Epithelial cell of prostate (primary cell): ENCODE measurements around the gene DBH.

Experiments used
- DNase-seq: peaks from one replicate; pipeline ENCODE4 v3.0.0-alpha.2; 2011; ENCODE audit warnings: low read depth, low spot score
- H3K27ac ChIP-seq: fragments of 450-650 bp; 2 replicates; pipeline ENCODE4 v1.5.1; 2017; ENCODE audit warnings: mild to moderate bottlenecking

The DBH gene

DNA sequence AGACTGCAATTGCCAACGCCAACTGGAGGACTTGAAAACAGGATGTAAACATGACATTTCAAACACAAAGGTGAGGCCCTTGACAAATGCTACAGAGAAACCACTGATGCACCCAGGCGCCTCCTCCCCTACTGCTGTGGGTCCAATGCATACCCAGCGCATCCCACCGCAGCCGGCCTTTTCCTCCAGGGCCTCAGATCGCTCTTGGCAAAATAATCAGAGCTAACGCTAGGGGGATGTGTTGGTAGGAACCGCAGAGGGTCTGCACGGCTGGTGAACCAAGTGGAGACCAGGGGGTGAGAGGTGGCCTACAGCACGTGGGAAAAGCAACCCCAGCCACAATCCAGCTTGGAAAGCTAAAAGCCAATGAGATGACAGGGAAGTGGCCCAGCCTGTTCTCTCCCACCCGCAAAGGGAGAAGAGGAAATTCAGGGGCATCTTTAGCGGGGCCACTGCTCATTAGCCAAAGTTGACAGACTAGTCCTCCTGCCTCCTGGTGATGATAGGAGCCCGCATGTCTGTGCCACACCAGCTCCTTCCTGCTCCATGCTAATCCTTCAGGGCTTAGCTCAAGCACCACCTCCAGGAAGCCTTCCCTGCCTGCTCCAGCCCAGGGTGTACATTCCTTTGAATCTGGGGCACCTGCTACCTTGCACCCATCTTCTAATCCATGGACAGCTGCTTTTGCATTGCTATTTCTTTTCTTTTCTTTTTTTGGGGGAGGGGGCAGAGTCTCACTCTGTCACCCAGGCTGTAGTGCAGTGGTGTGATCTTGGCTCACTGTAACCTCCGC lies 32.8 kb upstream of the DBH start:
- no peak overlapping the region for H3K27ac ChIP-seq
- no peak for DNase-seq

DNA sequence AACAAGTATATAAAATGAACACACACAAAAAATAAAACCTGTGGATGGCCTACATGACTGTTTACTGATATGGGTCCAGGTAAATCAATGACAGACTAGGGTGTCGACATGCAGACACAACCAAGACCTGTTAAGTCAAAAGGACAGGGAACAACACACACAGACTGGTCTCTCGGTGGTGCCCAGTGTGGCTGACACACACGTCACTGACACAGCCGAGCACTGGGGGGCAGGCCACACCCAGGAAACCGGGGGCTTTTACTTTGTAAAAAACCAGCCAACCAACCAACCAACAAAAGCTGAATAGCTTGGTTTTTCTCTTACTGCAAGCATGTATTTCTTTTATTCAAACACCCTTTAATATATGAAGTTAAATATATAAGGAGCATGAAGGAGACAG lies 31.9 kb upstream of the DBH start:
- no peak overlapping the region for H3K27ac ChIP-seq
- DNase-seq = no peak

DNA sequence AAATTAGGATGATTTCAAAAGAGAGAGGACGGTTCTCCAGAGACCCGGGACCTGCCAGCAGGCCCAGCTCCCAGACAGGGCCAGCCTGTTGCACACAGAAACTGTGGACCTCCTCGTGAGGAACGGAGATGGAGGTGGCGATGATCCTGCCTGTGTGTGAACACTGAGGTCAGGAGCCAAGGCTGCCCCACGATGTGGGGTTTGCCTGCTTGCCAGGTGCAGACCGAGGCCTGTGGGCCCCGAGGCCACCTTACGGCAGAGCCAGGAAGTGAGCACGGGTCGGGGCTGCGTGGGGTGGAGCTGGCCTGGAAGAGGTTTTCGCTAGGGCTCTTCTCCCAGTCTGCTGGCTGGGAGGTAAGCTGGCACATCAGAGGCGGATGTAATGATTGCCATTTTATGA lies 31.3 kb upstream of the DBH start:
- no peak overlapping the region for H3K27ac ChIP-seq
- no peak for DNase-seq

DNA sequence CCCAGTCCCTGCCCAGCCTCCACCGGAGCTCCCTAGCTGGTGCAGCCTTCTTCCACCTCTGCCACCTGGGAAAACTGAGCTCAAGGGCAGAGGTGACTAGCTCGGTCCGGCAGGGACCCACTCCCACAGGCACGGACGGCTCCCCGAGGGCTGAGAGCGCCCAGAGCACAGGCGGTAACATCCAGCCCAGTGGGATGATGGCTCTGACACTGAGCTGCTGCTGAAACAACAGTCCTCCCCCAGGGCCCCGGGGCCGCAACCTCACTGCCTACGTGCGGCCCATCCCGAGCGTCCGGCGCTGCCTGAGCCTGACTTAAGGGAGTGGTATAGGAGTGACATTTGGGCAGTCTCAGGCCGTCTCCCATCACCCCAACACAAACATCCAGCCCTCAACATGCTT lies 30.7 kb upstream of the DBH start:
- H3K27ac ChIP-seq = no peak overlapping the region

DNA sequence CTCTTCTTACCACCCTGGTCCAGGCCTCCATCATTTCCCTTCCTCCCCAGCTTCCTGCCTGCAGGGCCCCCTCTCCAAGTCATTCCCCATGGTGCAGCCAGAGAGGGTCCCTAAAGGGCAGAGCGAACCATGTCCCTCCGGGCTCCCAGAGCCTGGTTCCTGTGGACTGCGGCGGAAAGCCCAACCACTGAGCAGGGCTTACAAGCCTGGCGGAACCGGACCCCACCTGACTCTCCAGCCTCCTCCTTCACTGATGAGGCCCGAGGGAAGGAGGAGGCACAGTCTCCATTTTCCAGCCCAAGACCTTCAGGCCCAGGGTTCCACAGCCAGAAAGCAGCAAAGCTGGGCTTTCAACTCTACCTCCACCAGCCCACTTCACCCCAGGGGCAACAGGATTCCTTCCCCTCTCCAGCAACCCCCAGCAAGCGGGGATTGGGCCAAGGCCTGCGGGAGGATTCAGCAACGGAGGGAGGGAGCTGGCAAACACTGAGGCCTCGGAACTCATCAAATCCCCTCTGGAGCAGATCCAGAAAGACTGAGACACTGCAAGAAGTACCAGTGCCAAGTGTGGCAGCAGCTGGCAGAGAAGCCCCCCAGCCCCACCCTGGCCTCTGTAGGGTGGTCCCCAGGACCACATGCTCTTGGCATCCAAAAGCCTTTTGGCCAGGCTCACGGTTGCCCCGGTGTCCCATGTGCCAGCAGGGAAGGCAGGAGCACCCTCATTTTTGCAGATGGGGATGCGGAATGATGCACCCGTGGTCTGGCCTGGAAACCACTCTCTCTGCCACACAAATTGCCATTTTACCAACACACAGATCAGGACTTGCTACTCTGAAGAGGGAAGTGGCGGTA lies 30.1 kb upstream of the DBH start:
- DNase-seq = no peak
- no peak overlapping the region for H3K27ac ChIP-seq

More for the DNA sequence above, 30.7 kb upstream of the DBH start:
- DNase-seq = no peak

DNA sequence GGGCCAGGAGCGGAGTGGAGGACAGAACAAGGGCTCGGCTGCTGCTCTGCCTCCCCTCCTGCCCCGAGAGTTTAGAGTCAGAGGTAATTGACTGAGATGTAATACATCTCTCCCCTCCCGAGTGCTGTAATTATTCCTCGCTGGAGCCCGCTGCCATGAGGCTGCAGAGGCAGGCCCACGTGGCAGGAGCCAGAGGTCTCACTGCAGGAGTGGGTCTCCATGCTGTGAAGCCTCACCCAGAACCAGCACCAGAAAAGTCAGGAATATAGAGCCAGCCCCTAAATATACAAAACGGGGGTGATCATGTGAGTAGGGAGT lies 29.5 kb upstream of the DBH start:
- no peak overlapping the region for H3K27ac ChIP-seq
- no peak for DNase-seq

DNA sequence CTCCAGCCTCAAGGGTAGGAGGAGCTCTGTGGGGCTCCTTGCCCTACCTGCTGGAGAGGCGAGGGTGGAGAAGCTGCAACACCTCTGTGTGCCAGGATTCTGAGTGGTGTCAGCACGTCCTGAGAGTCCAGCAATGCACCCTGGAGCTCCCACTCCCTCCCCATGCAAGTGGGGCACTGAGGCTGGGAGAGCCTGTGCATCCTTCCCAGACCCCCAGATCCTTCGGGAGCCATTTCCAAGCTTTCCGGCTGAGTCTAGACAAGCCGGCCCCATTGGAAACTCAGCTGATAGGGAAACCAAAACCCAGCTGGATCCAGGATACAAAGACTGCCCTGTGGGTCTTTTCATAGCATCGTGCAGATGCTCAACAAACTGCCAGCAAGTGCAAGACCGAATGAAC lies 28.8 kb upstream of the DBH start:
- no peak overlapping the region for H3K27ac ChIP-seq
- DNase-seq = no peak

DNA sequence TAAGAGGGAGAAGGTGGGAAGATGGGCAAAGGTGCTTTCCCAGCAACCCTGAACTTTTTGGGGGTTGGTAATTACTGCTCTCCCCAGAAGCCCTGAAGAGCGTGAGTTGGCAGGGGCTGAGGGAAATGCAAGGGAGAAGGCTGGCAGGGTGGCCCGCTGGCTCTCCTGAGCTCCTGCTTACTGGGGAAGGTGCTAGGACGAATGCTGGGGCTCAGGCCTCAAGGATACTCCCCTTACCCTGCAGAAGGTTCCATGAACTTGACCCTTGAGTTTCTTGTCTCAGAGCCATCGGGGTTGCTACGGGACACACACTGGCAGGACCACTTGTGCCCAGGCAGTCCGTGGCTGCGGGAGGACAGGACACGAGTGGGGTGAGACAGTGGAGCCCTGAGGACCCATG lies 28.2 kb upstream of the DBH start:
- H3K27ac ChIP-seq = no peak overlapping the region
- DNase-seq = no peak

DNA sequence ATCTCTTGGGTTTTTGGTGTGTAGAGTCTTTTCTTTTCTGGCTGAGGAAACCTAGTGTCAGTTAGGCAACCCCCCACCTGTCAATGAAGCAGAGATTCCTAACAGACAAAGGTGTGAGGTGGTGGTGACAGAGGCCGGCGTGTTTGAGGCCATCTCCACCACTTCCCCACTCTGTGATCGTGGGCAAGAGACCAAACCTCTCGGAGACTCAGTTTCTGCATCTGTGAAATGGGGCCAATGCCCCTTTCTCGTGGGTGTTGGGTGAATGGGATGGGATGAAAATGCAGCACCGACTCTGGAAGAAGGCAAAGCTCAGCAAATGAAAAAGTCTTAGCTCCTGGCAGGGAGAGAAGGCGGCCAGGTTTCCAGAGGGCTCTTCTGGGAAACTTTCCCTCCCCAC lies 27.8 kb upstream of the DBH start:
- no peak for DNase-seq
- H3K27ac ChIP-seq = no peak overlapping the region

DNA sequence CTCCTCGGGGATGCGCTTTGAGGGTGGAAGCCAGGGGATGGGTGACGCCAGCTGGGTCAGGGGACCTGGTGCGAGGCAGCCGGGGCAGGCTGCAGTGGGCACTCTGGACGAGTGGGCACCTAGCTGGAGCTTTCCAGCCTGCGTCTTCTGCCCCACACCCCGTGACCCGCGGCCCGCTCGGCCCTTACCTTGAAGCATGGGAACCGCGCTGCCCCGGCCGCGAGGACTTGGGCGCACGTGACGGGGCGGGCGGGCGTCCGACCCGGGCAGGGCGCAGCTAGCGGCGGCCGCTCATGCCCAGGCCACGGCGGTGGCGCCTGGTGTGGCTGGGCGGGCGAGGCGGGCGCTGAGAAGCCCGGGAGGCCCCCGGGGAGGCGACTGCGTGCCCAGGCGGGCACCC lies 27.3 kb upstream of the DBH start:
- H3K27ac ChIP-seq = no peak overlapping the region
- DNase-seq = no peak

DNA sequence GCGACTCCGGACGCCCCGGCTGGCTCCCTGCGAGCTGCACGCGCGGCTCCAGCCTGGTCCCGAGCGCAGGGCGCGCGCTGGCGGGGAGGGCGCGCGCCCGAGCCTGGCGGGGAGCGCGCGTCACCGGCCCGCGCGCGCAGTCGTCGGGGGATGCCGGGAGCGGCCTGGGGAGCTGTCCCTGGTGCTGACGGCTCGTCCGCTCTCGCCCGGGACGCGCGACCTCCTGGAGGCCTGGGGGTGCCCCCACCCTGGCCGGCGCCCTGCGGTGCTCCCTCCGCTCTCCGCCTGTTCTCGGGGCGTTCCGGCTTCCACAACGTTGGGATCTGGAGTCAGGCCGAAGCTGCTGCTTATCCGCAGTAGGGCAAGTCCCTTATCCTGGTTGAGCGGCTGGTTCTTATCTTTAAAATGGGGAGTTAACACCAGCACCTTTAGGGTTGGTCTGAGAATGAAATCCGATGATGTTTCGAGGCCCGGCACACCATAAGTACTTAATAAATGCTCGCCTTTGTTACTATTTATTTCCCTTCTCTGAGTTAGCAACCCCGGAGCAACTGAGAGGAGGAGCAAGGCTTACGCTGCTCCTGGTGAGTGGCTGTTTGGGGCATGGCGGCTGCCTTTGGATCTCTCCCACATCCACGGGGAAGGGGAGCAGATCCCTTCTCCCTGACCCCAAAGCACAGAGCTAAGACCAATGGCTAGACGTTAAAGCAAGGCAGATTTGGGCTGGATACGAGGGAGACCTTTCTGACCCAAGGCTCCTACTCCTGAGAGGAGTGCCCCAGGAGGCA lies 26.7 kb upstream of the DBH start, which contains the start of gene FAM163B:
Gene FAM163B (minus strand): TSS at position 79 of the 788 bp plus-strand sequence. CDS start 29,166 bp downstream, outside the sequence.
- no peak within 1 kb of the TSS for H3K27ac ChIP-seq
- no peak for DNase-seq

DNA sequence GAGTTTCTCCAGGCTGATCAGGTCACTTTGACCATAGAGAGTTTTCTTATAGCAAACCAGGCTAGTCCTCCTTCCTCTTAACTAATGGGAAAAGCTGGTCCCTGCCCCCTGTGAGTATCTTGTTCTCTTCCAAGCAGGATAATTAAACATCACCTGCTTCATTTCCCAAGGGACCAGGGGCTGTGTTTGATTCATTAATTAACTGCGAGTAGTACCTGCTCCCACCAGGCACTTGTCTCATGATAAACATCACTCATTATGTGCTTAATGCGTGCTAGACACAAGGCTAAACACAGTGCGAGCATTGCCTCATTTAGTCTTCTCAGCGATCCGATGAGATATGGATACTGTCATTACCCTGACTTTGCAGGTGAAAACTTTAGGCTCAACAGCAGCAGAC lies 25.3 kb upstream of the DBH start:
- no peak for DNase-seq
- no peak overlapping the region for H3K27ac ChIP-seq

DNA sequence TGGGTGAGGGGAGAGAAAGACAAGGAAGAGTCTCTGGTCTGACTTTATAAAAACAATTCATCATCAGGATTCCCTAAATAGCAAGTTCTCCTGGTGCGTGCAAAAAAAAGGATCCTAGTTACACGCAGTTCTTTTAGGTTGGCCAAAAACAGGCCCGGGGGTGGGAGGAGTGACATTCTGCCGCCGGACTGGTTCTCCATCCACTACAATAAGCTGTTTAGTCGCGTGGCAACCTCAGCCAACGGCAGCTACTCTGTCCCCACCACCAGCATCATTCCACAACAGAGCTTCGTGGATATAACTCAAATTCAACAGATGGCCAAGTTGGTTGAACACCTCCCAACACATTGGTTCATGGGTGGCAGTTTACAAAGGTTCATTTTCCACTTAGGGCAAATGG lies 24.1 kb upstream of the DBH start:
- DNase-seq = no peak
- no peak overlapping the region for H3K27ac ChIP-seq

DNA sequence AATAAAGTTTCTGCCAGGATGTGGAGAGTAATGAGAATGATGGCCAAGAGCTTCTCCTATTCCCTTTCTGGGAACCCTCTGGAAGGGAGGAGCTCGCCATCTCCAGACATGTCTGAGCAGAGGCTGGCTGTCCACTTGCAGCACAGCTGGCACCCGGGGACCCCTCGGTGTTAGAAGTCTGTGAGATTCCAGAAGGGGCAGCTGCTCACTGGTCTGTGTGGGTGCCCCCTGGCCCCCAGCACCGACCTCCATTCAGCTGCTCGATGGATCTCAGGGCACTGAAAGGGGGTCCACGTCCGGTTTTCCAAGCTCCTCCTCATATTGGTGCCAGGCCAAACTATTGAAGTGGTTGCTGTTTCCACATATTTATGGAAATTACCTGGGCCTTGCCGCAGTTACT lies 23.3 kb upstream of the DBH start:
- no peak for DNase-seq
- no peak overlapping the region for H3K27ac ChIP-seq

DNA sequence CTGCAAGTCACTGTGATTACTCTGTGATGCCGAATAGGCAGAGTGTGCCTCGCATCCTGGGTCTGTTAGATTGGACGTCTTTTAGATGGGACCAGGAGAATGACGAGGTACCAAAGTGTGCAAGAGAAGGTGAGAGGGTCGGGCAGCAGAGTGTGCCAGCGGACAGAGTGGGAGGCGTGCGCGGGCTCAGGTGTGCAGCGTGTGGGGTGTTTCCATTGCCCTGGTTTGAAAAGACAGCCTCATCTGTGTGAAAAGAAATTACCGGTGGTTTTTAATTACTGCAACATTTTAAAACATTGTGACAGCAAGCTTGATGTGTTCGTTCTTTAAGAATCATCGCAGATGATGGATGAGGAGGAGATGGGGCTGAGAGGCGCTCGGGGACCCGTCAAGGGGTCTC lies 22.7 kb upstream of the DBH start:
- no peak overlapping the region for H3K27ac ChIP-seq
- DNase-seq = no peak

DNA sequence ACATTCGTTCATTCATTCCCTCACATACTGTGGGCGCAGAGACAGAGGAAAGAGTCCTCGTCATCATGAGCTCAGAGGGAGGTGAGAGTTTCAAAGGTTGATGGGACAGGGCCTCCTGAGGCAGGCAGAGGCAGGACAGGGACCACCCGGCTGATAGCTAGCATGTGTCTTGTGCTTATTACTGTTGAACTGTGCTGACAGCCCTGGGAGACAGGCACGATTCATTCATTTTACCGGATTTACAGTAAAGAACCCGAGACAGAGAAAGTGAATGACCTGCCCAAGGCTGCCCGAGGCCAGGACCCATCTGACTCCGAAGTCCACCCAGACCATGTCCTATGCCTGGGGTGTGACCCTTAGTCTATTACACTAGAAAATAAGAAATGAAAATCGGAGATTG lies 22.1 kb upstream of the DBH start:
- no peak overlapping the region for H3K27ac ChIP-seq
- DNase-seq = no peak

DNA sequence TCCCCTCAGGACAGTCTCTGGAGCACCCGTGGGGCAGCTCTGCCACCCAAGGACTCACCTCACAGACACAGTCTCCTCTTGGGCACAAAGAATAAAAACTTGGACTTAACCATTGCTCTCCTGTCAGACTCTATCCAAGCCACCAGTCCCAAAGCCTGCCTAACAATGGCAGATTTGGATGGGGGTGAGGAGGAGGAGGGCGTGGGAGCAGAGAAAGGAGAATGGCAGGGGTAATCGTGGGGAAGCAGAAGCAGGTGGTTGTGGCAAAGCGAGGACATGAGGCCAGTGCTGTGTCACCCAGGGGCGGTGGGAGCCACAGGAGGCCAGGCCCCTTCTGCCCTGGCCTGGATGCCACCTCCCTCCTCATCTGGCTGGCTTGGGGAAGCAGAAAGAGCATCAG lies 21.5 kb upstream of the DBH start:
- H3K27ac ChIP-seq = no peak overlapping the region
- DNase-seq = no peak

DNA sequence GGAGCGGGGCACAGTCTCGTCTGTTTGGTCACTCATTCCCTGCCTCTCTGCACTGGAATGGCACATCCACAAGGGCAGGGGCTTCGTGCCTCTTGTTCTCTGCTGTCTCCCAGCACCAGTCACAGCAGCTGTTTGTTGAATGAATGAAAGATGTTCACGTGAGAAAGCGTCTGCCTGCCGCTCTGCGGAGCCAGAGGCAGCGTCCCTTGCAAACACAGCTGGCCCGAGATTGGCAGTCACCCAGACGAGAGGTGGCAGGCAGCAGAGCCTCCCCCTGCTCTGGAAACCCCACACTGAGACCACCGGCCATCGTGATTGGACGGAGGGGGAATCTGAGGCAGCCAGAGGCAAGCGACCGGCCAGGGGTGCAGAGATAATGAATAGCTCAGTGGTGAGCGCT lies 21.0 kb upstream of the DBH start:
- DNase-seq = no peak
- H3K27ac ChIP-seq = no peak overlapping the region

DNA sequence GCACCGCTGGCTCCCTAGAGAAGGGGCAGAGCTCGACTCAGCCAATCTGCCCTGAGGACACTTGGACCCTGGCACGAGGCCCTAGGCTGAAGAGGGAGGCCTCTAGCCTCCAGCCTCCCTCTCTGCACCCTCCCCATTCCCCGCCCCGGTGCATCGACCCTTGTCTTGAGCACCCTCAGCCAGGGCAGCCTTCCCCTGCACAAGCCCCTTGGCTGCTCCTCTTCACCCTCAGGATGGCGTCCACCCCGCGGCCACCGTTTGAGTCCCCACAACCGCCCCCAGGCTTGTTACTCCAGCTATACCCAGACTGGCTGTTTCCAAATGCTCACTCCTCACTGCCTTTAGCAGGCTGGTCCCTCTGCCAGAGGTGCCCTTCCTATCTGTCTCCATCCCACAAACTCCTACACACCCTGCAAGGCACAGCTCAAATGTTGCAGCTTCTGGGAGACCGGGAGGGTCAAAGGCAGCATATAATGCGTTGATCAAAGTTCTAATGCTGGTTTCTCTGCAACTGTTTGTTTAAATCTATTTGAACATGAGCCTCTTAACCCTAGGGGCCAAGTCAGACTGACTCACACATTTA lies 20.5 kb upstream of the DBH start:
- DNase-seq = no peak
- H3K27ac ChIP-seq = no peak overlapping the region

DNA sequence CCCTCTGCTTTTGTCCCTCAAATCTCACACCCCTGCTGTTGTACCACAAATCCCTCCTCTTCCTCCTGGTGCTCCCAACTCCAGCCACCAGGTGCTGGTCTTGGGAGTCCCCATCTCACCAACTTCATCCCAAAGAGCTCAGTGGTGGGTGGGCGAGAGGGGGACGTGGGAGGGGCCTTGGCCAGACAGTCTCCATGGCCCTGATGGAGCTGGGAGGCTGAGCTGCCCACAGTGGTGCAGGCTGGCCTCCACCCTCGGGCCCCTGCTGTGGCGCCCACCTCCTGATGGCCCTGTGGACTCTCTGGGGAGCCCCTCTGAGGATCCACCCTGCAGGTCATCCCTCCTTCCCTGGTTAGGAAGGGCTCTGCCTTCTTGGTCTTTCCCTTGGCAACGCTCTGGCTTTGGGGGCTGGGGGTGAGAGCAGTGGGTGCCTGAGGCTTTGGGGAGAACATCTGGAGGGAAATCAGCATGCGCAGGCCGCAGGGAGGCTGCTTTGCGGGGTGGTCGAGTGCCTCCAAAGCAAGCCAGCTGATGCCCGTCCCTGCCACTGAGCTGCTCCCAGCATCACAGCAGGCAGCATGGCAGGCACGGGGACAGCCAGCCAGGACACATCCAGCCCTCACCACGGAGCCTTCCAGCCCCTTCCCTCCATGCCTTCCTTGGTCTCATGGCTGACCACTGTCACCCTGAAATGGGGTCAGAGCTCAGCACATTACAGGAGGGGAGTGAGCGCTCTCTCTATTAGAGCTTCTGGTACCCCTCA lies 19.3 kb upstream of the DBH start:
- no peak for DNase-seq
- H3K27ac ChIP-seq = no peak overlapping the region
